Peyer's patch (tissue), 4 donors: ENCODE measurements around the gene TULP1. TPM values are rescaled to one million over a fixed set of nuclear protein-coding genes. Genes with fewer than 3 reads are reported as not detected.

Experiments
- DNase-seq, 3 donors: peaks; one replicate each; pipeline ENCODE4 v3.0.0-alpha.2; 2017 to 2019
- H3K27ac ChIP-seq, 4 donors: fragments of 200-600 bp; sonication (generic); one replicate each; pipeline ENCODE4 v1.5.1; 2016 to 2019
- H3K27me3 ChIP-seq, 2 donors: fragments of 200-600 bp; sonication (generic); one replicate each; pipeline ENCODE4 v1.5.1; 2019
- H3K36me3 ChIP-seq, 3 donors: fragments of 200-600 bp; sonication (generic); one replicate each; pipeline ENCODE4 v1.5.1; 2016 to 2019
- H3K4me1 ChIP-seq, 4 donors: fragments of 200-600 bp; sonication (generic); one replicate each; pipeline ENCODE4 v1.5.1; 2016 to 2019
- H3K4me3 ChIP-seq, 4 donors: fragments of 200-600 bp; sonication (generic); 1 replicate in 3 of 4; 2 replicates in 1 of 4; pipeline ENCODE4 v1.5.1; 2016 to 2019; ENCODE audit warnings: mild to moderate bottlenecking in 1 of 4
- H3K9me3 ChIP-seq, 4 donors: fragments of 200-600 bp; sonication (generic); one replicate each; pipeline ENCODE4 v1.5.1; 2016 to 2019; ENCODE audit warnings: mild to moderate bottlenecking in 1 of 4
- POLR2A ChIP-seq, 2 donors: fragments of 450-650 bp; IDR thresholded peaks; one replicate each; pipeline ENCODE4 v1.5.1; 2017; ENCODE audit warnings: antibody characterized with exemption in 2 of 2, mild to moderate bottlenecking in 2 of 2, moderate library complexity in 2 of 2
- total RNA-seq, 4 donors: library from RNA; depleted of rRNA; stranded (reverse); fragments of >200 nt; gene quantifications; one replicate each; pipeline ENCODE4 v1.1.0, GENCODE V29; 2016
- TF ChIP-seq, protein P1 (sequence below), 6 experiments: fragments of 450-650 bp in 4 of 6; fragments of 200-600 bp in 2 of 6; sonication (generic) in 1 of 6; IDR thresholded peaks; one replicate each; pipeline ENCODE4 v1.5.1; 2017 to 2019; ENCODE audit warnings: antibody characterized with exemption in 6 of 6, mild to moderate bottlenecking in 3 of 6, moderate library complexity in 1 of 6

Gene TULP1
- total RNA-seq, 4 donors from 2014 or later = not detected

DNA sequence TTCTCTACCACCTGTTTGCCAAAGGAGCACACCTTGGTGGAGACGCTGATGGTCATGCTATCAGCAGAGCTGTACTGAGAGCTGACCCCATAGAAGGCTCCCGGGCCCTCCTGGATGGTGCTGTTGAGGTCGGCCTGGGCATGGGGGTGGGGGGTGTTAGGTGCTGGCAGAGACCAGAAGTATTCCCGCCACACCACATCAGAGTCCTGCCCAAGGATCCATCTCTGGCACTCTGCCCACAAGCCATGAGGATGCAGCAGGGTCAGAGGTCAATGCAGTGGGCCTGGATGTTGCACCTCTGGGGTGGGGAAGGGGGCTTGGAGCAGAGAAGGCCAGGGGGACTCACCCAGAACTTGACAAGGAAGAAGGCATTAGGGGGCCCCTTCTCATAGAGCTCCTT is 37.1 kb downstream of the TULP1 start:
- H3K4me3 ChIP-seq = no peak overlapping the region
- H3K27me3 ChIP-seq = no peaks in the 10 kb centered on the region
- no peak for DNase-seq
- TF ChIP-seq, protein P1, sequence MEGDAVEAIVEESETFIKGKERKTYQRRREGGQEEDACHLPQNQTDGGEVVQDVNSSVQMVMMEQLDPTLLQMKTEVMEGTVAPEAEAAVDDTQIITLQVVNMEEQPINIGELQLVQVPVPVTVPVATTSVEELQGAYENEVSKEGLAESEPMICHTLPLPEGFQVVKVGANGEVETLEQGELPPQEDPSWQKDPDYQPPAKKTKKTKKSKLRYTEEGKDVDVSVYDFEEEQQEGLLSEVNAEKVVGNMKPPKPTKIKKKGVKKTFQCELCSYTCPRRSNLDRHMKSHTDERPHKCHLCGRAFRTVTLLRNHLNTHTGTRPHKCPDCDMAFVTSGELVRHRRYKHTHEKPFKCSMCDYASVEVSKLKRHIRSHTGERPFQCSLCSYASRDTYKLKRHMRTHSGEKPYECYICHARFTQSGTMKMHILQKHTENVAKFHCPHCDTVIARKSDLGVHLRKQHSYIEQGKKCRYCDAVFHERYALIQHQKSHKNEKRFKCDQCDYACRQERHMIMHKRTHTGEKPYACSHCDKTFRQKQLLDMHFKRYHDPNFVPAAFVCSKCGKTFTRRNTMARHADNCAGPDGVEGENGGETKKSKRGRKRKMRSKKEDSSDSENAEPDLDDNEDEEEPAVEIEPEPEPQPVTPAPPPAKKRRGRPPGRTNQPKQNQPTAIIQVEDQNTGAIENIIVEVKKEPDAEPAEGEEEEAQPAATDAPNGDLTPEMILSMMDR (IDR thresholded peaks at IDR 0.05) = no peak
- TF ChIP-seq POLR2A (IDR thresholded peaks at IDR 0.05) = no peak
- peaks cover 0 to 88% (median 0%) of the 10 kb centered on the region in 3 donors for H3K36me3 ChIP-seq
- H3K9me3 ChIP-seq = no peaks in the 10 kb centered on the region
- no peak overlapping the region for H3K27ac ChIP-seq
- peaks cover 0 to 22% (median 0%) of the 10 kb centered on the region in 4 donors for H3K4me1 ChIP-seq

DNA sequence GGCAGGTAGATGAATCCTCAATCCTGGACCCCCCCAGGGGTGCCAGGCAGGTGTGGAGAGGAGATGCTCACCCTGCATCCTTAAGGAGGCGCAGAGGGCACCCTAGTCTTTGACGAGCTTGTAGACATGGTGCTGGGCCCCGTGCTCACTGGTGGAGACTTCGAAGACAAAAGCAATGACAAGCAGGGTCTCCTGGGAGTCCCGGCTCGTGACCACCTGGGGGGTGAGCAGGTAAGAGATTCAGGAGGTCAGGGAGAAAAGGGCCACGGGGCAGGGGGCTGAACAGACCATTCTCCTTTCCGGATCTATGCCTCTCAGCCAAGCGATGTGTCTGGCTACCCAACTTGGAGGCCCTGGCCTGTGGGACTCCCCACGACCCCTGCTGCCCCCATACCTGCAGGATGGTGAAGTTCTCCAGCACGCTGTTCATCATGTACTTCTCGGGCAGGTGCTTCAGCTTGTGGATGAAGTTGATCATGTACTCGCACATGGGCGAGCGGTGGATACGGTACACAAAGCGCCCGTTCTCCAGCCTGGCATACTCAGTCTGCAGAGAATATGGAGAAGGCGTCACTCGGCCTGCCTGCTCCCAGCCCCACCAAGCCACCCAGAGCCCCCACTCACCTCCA is 37.6 kb downstream of the TULP1 start:
- TF ChIP-seq POLR2A (IDR thresholded peaks at IDR 0.05) = no peak
- TF ChIP-seq, protein P1 (IDR thresholded peaks at IDR 0.05) = no peak
- H3K4me3 ChIP-seq = no peak overlapping the region
- no peaks in the 10 kb centered on the region for H3K27me3 ChIP-seq
- no peaks in the 10 kb centered on the region for H3K9me3 ChIP-seq
- peaks cover 0 to 28% (median 1%) of the 10 kb centered on the region in 4 donors for H3K4me1 ChIP-seq
- peaks cover 0 to 86% (median 0%) of the 10 kb centered on the region in 3 donors for H3K36me3 ChIP-seq
- no peak for DNase-seq
- no peak overlapping the region for H3K27ac ChIP-seq

DNA sequence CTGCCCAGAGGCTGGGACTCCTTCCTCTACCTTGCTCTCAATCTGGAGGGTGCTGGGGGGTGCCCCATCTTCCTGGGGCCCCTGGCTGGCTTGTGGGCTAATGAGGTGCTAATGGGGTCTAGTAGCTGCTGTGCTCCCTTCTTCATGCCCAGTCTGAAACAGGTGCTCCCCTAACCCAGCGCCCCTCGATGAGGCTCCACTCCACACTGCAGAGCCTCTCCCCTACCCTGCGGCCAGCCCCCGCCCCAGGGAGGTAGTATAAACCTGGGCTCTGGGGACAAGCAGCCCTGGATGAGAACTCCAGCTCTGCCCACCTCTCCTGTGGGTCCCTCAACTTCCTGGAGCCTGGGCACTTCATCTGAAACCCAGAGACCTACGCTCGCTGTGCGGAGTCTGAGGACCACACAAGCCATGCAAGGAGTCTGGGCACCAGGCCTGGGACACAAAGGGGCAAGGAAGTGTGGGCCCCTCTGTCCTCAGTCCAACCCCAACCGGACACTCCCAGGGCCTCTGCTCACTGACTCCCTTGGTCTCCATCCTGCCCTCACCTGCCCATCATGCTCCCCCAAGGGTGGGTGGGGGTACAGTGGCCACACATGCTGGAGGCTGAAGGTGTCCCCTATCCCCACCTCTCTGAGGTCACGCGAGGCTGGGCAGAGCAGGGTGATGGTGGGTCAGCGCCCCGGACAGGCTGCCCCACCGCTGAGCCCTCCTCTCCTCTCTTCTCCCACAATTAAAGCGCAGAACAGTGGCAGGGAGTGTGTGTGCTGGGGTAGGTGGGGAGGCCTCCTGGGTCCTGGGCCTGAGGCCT is 38.4 kb downstream of the TULP1 start:
- Histone ChIP-seq H3K4me3 (no peak overlapping the region), H3K27ac (no peak overlapping the region), H3K36me3 (peaks cover 0 to 79% (median 0%) of the 10 kb centered on the region in 3 donors)

DNA sequence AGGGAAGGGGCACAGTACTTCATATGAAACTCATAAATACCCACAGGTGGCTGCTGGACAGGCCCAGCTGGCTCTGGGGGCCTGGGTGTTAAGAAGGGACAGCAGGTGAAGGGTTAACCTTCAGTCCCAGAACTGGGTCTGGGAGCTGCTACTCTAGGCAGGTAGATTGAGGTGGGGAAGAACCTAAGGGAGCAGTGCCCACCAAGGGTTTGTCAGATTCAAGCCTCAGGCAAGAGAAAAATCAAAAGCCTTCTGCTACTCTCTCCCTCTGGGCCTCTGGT is 38.9 kb downstream of the TULP1 start:
- Histone ChIP-seq H3K4me1 (peaks cover 0 to 37% (median 3%) of the 10 kb centered on the region in 4 donors), H3K4me3 (no peak overlapping the region), H3K36me3 (peaks cover 0 to 73% (median 0%) of the 10 kb centered on the region in 3 donors), H3K9me3 (no peaks in the 10 kb centered on the region), H3K27ac (no peak overlapping the region), H3K27me3 (no peaks in the 10 kb centered on the region)
- TF ChIP-seq, protein P1 (IDR thresholded peaks at IDR 0.05) = no peak
- no peak for TF ChIP-seq POLR2A (IDR thresholded peaks at IDR 0.05)
- no peak for DNase-seq

More for the DNA sequence above, 38.4 kb downstream of the TULP1 start:
- no peak for DNase-seq
- TF ChIP-seq, protein P1 (IDR thresholded peaks at IDR 0.05) = no peak
- no peak for TF ChIP-seq POLR2A (IDR thresholded peaks at IDR 0.05)
- peaks cover 0 to 35% (median 3%) of the 10 kb centered on the region in 4 donors for H3K4me1 ChIP-seq
- H3K27me3 ChIP-seq = no peaks in the 10 kb centered on the region
- H3K9me3 ChIP-seq = no peaks in the 10 kb centered on the region

DNA sequence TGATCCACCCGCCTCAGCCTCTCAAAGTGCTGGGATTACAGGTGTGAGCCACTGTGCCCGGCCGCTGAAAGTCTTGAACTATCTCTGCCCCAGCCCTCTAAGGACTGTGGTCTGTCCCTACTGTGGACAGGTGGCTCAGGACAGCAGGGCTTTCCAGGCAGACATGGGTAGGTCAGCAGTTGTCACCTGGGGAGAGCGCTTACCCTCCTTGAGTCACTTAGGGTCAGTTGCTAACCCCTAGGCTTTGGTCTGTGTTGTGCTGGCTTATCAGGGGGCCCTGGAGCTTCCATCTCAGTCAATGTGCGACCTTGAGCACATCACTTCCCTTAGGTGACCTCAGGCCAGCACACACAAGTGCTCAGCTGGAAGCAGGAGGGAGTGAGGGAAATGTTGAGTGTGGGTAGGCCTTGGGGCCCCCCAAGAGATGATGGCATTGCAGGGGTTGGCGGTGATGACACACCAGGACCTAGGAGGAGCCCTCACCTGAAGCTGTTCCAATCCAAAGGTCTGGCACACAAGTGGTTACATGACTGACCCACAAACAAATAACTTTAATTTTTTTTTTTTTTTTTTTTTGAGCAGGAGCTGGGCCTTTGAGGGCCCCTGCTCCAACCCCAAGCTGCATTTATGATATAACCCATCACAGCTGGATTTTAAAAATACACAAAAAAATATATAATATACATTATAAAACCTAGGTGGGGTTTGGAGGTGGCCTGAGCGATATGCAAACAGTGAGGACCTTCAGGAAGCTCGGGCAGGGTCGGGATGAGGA is 39.4 kb downstream of the TULP1 start:
- H3K4me1 ChIP-seq = peaks cover 0 to 37% (median 3%) of the 10 kb centered on the region in 4 donors
- H3K27me3 ChIP-seq = no peaks in the 10 kb centered on the region
- DNase-seq = no peak
- TF ChIP-seq, protein P1 (IDR thresholded peaks at IDR 0.05) = no peak
- no peak for TF ChIP-seq POLR2A (IDR thresholded peaks at IDR 0.05)
- no peaks in the 10 kb centered on the region for H3K9me3 ChIP-seq
- peaks cover 0 to 70% (median 0%) of the 10 kb centered on the region in 3 donors for H3K36me3 ChIP-seq
- no peak overlapping the region for H3K27ac ChIP-seq
- no peak overlapping the region for H3K4me3 ChIP-seq
